Bronchus fibroblast of lung (primary cell): ENCODE measurements around the gene SMS. TPM values are rescaled to one million over a fixed set of nuclear protein-coding genes. Genes with fewer than 3 reads are reported as not detected.

Source experiments
- total RNA-seq: library from RNA; depleted of rRNA; stranded (reverse); fragments of >200 nt; gene quantifications from 2 replicates; pipeline ENCODE4 v1.2.3, GENCODE V29; 2015

SMS gene
- 183 and 220 TPM in 2 replicates for total RNA-seq

DNA sequence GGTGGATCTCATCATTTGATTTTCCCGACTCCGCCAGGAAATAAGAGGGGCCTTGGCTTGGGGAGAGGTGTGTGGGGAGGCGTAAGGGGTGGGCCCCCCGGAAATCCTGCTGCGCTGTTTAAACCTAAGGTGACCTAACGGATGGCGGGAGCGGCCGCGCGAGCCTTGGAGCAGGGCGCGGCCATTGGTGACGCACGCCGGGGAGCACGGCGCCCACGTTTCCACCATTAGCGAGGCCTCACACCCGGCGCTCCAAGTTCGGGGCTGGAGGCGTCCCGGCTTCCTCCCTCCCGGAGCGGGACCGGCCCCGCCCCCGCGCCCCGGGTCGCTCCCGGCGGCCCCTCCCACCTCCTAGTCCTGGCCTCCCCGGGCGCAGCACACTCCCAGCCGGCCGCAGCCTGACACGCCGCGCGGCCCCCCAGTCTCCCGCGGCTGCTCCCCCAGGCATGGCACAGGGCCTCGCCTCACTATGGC lies at the start of gene SMS:
Gene SMS (plus strand): TSS at position 354 of the 474 bp plus-strand sequence. CDS start 116 bp downstream, at position 470.

DNA sequence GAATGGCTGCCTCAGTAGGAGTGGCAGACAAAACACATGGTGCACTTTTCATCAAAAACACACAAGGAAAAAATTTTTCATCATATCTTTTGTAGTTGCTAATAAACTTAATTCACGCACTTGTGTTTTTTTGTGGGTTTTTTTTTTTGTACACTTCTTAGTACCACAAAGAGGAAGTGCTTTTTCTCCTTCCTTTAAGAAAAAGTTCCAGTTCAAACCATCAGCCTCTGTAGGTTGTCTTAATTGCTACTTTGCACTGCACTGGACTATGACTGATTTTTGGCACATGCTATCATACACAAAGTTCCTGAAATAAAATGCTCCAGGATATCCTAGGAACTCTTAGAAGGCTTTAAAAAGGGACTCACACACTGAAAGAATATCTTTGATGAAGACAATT lies 91.6 kb downstream of the SMS start, which contains the start of gene PHEX:
Gene PHEX (plus strand): TSS at position 242 of the 400 bp plus-strand sequence. CDS start 681 bp downstream, outside the sequence.

Other genes starting within 250 kb of the SMS start
- not detected in 2 replicates for gene SMPX, start 182.6 kb upstream of the SMS start, total RNA-seq
- gene MBTPS2, start 101.1 kb upstream of the SMS start, total RNA-seq: 6.4 and 7.6 TPM in 2 replicates
- 0.59 and 1.0 TPM in 2 replicates for gene YY2, start 84.7 kb upstream of the SMS start, total RNA-seq
- gene PHEX, start 91.6 kb downstream of the SMS start, total RNA-seq: 0.45 and 0.50 TPM in 2 replicates